ENCODE data around the gene RASA4B. TPM values are rescaled to one million over a fixed set of nuclear protein-coding genes. Genes with fewer than 3 reads are reported as not detected.
"Not testable (repeated sequence)": the region's sequence is repeated elsewhere in the genome, so short reads cannot be mapped to it uniquely, and the experiment has no call there.

The RASA4B gene
- total RNA-seq, 2 donors from 2014 or later = 20.0 to 29.8 TPM

DNA sequence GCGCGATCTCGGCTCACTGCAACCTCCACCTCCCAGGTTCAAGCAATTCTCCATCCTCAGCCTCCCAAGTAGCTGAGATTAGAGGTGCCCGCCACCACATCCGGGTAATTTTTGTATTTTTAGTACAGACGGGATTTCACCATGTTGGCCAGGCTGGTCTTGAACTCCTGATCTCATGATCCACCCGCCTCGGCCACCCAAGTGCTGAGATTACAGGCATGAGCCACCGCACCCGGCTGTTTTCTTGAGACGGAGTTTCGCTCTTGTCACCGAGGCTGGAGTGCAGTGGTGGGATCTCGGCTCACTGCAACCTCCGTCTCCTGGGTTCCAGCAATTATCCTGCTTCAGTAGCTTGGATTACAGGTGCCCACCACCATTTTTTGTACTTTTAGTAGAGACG is 19.3 kb downstream of the RASA4B start:
- not testable (repeated sequence) for ATAC-seq (replicated peaks in 1 of 2)

GRCh38 chr7:102497308-102497707 is 20.3 kb downstream of the RASA4B start:
- H3K27me3 Mint-ChIP-seq (ENCODE audit: low read depth); H3K27ac Mint-ChIP-seq; DNase-seq; H3K4me3 Mint-ChIP-seq; H3K36me3 Mint-ChIP-seq (ENCODE audit: insufficient read depth in 2 of 2); H3K9me3 Mint-ChIP-seq; H3K4me1 Mint-ChIP-seq (ENCODE audit: low read depth); ATAC-seq (replicated peaks in 1 of 2): not testable (repeated sequence)

More for the DNA sequence above, 19.3 kb downstream of the RASA4B start:
- not testable (repeated sequence) for H3K27me3 Mint-ChIP-seq (ENCODE audit: low read depth); H3K4me1 Mint-ChIP-seq (ENCODE audit: low read depth); DNase-seq; H3K36me3 Mint-ChIP-seq (ENCODE audit: insufficient read depth in 2 of 2); H3K27ac Mint-ChIP-seq; H3K4me3 Mint-ChIP-seq; H3K9me3 Mint-ChIP-seq

- ATAC-seq (replicated peaks in 1 of 2); H3K4me1 Mint-ChIP-seq (ENCODE audit: low read depth): not testable (repeated sequence)
These were observed 20.7 kb downstream of the RASA4B start for GRCh38 chr7:102496861-102497260.

DNA sequence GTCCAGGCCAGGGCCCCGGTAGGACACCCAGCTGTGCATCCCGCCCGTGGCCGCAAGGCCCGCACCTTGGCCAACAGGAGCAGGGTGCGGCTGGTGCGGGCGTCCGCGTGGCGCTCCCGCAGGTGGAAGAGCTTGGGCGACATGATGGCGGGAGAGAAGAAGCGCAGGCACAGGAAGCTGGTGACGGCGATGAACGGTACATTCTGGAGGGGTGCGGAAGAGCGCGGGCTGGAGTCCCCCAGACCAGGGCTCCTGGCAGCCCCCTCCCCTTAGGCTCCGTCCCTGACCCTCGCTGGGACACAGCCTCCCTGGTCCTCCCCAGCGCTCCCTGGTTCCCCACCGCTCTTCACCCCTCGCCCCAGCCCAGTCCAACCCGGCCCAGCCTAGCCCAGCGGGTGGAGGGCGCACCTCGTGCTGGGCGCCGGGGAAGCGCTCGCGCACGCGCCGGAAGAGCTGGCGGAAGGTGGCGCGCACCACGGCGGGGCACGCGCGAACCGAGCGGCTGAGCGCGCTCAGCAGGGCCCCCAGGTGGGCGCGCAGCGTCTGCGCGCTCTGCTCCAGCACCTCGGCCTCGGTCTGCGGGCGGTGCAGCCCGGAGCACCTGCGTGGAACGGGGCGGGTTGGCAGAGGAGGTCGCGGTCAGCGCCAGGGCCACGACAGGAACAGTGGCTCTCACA is 23.0 kb downstream of the RASA4B start:
- not testable (repeated sequence) for H3K27me3 Mint-ChIP-seq (ENCODE audit: low read depth); H3K36me3 Mint-ChIP-seq (ENCODE audit: insufficient read depth in 2 of 2); H3K9me3 Mint-ChIP-seq; DNase-seq; H3K27ac Mint-ChIP-seq; H3K4me3 Mint-ChIP-seq; H3K4me1 Mint-ChIP-seq (ENCODE audit: low read depth)
- peak; percentile 75 to 83 for ATAC-seq (replicated peaks in 1 of 2)

More at GRCh38 chr7:102496861-102497260, 20.7 kb downstream of the RASA4B start:
- not testable (repeated sequence) for DNase-seq; H3K9me3 Mint-ChIP-seq; H3K27ac Mint-ChIP-seq; H3K4me3 Mint-ChIP-seq; H3K27me3 Mint-ChIP-seq (ENCODE audit: low read depth); H3K36me3 Mint-ChIP-seq (ENCODE audit: insufficient read depth in 2 of 2)

DNA sequence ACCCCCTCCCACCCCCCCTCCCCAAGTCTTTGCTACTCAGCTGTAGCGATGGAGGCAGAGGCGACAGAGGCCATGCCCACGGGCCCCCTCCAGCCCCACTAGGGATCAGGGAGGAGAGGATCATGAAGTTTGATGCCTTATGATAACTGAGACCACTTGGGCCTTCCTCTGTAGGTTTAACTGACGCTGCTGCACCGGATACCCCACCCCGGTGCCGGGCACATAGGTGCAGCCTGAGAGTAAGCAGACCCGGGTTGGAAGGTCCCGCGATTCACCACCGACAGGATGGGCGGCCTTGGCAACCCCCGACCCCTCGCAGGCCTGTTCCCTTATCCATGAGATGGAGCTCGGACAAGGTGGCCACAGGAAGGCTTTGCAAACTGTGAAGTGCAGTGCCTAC is 23.6 kb downstream of the RASA4B start:
- not testable (repeated sequence) for H3K4me1 Mint-ChIP-seq (ENCODE audit: low read depth); H3K27me3 Mint-ChIP-seq (ENCODE audit: low read depth); H3K4me3 Mint-ChIP-seq; H3K27ac Mint-ChIP-seq; H3K36me3 Mint-ChIP-seq (ENCODE audit: insufficient read depth in 2 of 2); H3K9me3 Mint-ChIP-seq
- peak in 1 of 2 donors; percentile 14 for ATAC-seq (replicated peaks in 1 of 2)
- DNase-seq = peak in 1 of 2 donors; percentile 29

GRCh38 chr7:102493220-102493935 is 24.2 kb downstream of the RASA4B start:
- H3K9me3 Mint-ChIP-seq = not testable (repeated sequence)

DNA sequence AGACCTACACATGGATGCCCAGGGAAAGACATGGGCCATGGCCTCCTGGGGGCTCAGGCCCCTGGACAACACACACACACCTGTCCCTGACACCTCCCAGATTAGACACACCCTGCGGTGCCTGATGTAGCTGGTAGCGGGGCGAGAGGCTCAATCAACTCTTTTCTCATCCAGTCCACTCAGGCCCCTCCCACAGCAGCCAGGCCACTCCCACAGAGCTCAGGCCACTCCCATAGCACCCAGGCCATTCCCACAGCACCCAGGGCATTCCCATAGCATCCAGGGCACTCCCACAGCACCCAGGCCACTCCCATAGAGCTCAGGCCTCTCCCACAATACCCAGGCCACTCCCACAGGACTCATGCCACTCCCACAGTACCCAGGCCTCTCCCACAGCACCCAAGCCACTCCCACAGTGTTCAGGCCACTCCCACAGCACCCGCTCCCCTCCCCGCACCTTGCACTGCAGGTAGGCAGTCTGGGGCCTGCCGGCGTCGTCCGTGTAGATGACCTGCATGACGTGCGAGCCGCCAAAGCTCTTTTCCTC is 27.0 kb downstream of the RASA4B start:
- peak; percentile 66 to 74 for ATAC-seq (replicated peaks in 1 of 2)
- peak; percentile 61 to 65 for DNase-seq
- not testable (repeated sequence) for H3K4me1 Mint-ChIP-seq (ENCODE audit: low read depth); H3K27ac Mint-ChIP-seq; H3K9me3 Mint-ChIP-seq; H3K36me3 Mint-ChIP-seq (ENCODE audit: insufficient read depth in 2 of 2); H3K4me3 Mint-ChIP-seq; H3K27me3 Mint-ChIP-seq (ENCODE audit: low read depth)

More at GRCh38 chr7:102493220-102493935, 24.2 kb downstream of the RASA4B start:
- not testable (repeated sequence) for H3K36me3 Mint-ChIP-seq (ENCODE audit: insufficient read depth in 2 of 2); DNase-seq; H3K4me3 Mint-ChIP-seq; H3K4me1 Mint-ChIP-seq (ENCODE audit: low read depth); H3K27me3 Mint-ChIP-seq (ENCODE audit: low read depth); H3K27ac Mint-ChIP-seq
- peak; percentile 45 to 60 for ATAC-seq (replicated peaks in 1 of 2)

GRCh38 chr7:102484317-102484716 is 33.3 kb downstream of the RASA4B start:
- H3K4me1 Mint-ChIP-seq (ENCODE audit: low read depth); H3K4me3 Mint-ChIP-seq; H3K36me3 Mint-ChIP-seq (ENCODE audit: insufficient read depth in 2 of 2); H3K27me3 Mint-ChIP-seq (ENCODE audit: low read depth); ATAC-seq (replicated peaks in 1 of 2); DNase-seq; H3K27ac Mint-ChIP-seq; H3K9me3 Mint-ChIP-seq: not testable (repeated sequence)

- not testable (repeated sequence) for ATAC-seq (replicated peaks in 1 of 2); DNase-seq; H3K9me3 Mint-ChIP-seq; H3K27me3 Mint-ChIP-seq (ENCODE audit: low read depth); H3K4me3 Mint-ChIP-seq; H3K4me1 Mint-ChIP-seq (ENCODE audit: low read depth); H3K36me3 Mint-ChIP-seq (ENCODE audit: insufficient read depth in 2 of 2); H3K27ac Mint-ChIP-seq
These were observed 35.6 kb downstream of the RASA4B start for GRCh38 chr7:102481962-102482361.

GRCh38 chr7:102479982-102480637 is 37.5 kb downstream of the RASA4B start:
- not testable (repeated sequence) for H3K4me1 Mint-ChIP-seq (ENCODE audit: low read depth); H3K27me3 Mint-ChIP-seq (ENCODE audit: low read depth); ATAC-seq (replicated peaks in 1 of 2); H3K36me3 Mint-ChIP-seq (ENCODE audit: insufficient read depth in 2 of 2); H3K27ac Mint-ChIP-seq; H3K9me3 Mint-ChIP-seq
- DNase-seq = peak; percentile 34 to 49
- H3K4me3 Mint-ChIP-seq = peak overlapping the region; percentile 6 to 37

- H3K27ac Mint-ChIP-seq; DNase-seq; H3K36me3 Mint-ChIP-seq (ENCODE audit: insufficient read depth in 2 of 2); H3K4me1 Mint-ChIP-seq (ENCODE audit: low read depth); H3K9me3 Mint-ChIP-seq; H3K27me3 Mint-ChIP-seq (ENCODE audit: low read depth); H3K4me3 Mint-ChIP-seq: not testable (repeated sequence)
- peak; percentile 41 to 55 for ATAC-seq (replicated peaks in 1 of 2)
These were observed 38.4 kb downstream of the RASA4B start for GRCh38 chr7:102479209-102479584.

DNA sequence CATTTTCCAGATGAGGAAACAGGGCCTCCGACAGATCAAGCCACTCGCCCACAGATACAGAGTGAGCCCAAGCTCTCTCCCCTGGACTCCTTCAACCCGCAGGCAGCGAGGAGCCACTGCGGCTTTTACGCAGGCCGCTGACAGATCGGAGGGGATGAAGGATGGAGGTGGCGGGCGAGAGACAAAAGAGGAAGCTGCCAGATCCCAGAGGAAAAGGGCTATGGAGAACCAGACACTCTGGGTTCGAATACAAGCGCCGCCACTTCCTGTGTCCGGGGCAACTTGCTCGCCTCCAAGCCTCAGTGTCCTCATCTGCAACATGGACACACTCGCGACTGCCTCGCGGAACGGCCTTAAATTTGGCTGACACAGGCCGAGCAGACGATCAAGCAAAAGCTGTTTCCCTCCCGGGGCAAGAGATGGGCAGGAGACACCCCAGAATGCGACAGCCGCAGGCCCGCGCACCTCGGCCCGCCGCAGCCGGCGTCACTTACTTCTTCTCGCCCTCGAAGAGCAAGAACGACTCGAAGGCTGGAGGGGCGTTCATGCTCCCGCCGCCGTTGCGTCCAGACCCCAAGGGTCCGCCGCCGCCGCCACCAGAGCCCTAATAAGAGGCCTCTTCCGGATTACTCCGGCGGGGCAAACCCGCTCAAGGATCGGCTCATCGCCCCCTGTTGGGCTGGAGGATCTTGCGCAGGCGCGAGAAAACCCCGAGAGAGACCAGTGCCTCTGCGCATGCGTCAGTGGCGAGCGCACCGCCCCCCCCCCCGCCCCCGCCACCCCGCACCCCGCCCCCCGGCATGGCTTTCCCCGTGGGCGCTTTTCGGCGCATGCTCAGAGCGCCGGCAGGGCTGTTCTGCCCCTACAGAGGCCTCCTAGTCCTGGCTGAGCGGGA is 39.0 kb downstream of the RASA4B start, which contains the start of gene POLR2J:
Gene POLR2J, minus strand, starts transcription at position 609 of the 895 bp plus-strand sequence. Its CDS starts 62 bp downstream, at position 547.
- H3K27me3 Mint-ChIP-seq (ENCODE audit: low read depth); H3K9me3 Mint-ChIP-seq: not testable (repeated sequence)
- H3K27ac Mint-ChIP-seq = peak within 1 kb of the TSS; percentile 60

More for the DNA sequence above, 39.0 kb downstream of the RASA4B start, which contains the start of gene POLR2J:
- not testable (repeated sequence) for H3K4me1 Mint-ChIP-seq (ENCODE audit: low read depth); H3K36me3 Mint-ChIP-seq (ENCODE audit: insufficient read depth in 2 of 2)
- H3K4me3 Mint-ChIP-seq = peak within 1 kb of the TSS; percentile 82 to 87
- ATAC-seq (replicated peaks in 1 of 2) (peak; percentile 91 to 92), DNase-seq (peak; percentile 80 to 93)
